CD14-positive monocyte (primary cell): ENCODE data around the gene PERCC1. TPM values are rescaled to one million over a fixed set of nuclear protein-coding genes. Genes with fewer than 3 reads are reported as not detected.

Experiments used
- DNase-seq, 3 donors: peaks; one replicate each; pipeline ENCODE4 v3.0.0-alpha.2; 2011 to 2022
- H2AFZ ChIP-seq: 2 replicates; pipeline ENCODE4 v1.6.0; 2012; ENCODE audit warnings: mild to moderate bottlenecking, low read depth, low read length, inconsistent platforms; ENCODE audit not compliant: insufficient read depth, poor library complexity, severe bottlenecking
- H3K27ac ChIP-seq, 2 donors: 1 replicate in 1 of 2; 2 replicates in 1 of 2; pipeline ENCODE4 v1.5.1; 2012 to 2013; ENCODE audit warnings: low read length in 2 of 2, control low read depth in 1 of 2, inconsistent platforms in 1 of 2, low read depth in 1 of 2, mild to moderate bottlenecking in 1 of 2
- H3K27me3 ChIP-seq, 2 donors: one replicate each; pipeline versions ENCODE4 v1.6.0 to v1.6.1; 2011 to 2013; ENCODE audit warnings: low read length in 2 of 2; ENCODE audit not compliant: control insufficient read depth in 2 of 2, insufficient read depth in 2 of 2
- H3K36me3 ChIP-seq, 2 donors: replicated peaks in 1 of 2; 1 replicate in 1 of 2; 2 replicates in 1 of 2; pipeline versions ENCODE4 v1.5.1 to v1.6.1; 2012 to 2013; ENCODE audit warnings: low read length in 2 of 2, control low read depth in 1 of 2, inconsistent platforms in 1 of 2, mild to moderate bottlenecking in 1 of 2; ENCODE audit not compliant: insufficient read depth in 2 of 2, control insufficient read depth in 1 of 2
- H3K4me1 ChIP-seq, 2 donors: 1 replicate in 1 of 2; 2 replicates in 1 of 2; pipeline versions ENCODE4 v1.5.1 to v1.6.1; 2012 to 2013; ENCODE audit warnings: low read length in 2 of 2, control low read depth in 1 of 2, inconsistent platforms in 1 of 2, mild to moderate bottlenecking in 1 of 2, moderate library complexity in 1 of 2; ENCODE audit not compliant: insufficient read depth in 2 of 2, control insufficient read depth in 1 of 2
- H3K4me2 ChIP-seq: replicated peaks from 2 replicates; pipeline ENCODE3; 2012; ENCODE audit warnings: low read length, moderate library complexity, mild to moderate bottlenecking; ENCODE audit not compliant: poor library complexity, severe bottlenecking; ENCODE audit errors: extremely low read depth
- H3K4me3 ChIP-seq, 3 experiments: fragments of 200-600 bp in 1 of 3; sonication (generic) in 1 of 3; replicated peaks in 1 of 3; 1 replicate in 2 of 3; 2 replicates in 1 of 3; pipeline ENCODE4 v1.5.1; 2011 to 2013; ENCODE audit warnings: low read length in 3 of 3, mild to moderate bottlenecking in 3 of 3, control low read depth in 2 of 3, low read depth in 2 of 3, inconsistent platforms in 1 of 3, moderate library complexity in 1 of 3
- H3K79me2 ChIP-seq: 2 replicates; pipeline ENCODE4 v1.6.0; 2012; ENCODE audit warnings: mild to moderate bottlenecking, control low read depth, inconsistent platforms, low read length, moderate library complexity; ENCODE audit not compliant: insufficient read depth
- H3K9ac ChIP-seq: 2 replicates; pipeline ENCODE4 v1.6.0; 2017; ENCODE audit warnings: low read length, mild to moderate bottlenecking; ENCODE audit not compliant: insufficient read depth, poor library complexity, severe bottlenecking
- H3K9me3 ChIP-seq, 2 donors: replicated peaks in 1 of 2; 1 replicate in 1 of 2; 2 replicates in 1 of 2; pipeline versions ENCODE4 v1.5.1 to v1.6.1; 2012 to 2013; ENCODE audit warnings: low read length in 2 of 2, control low read depth in 1 of 2; ENCODE audit not compliant: control insufficient read depth in 1 of 2, insufficient read depth in 1 of 2
- H4K20me1 ChIP-seq: 2 replicates; pipeline ENCODE4 v1.6.0; 2012; ENCODE audit warnings: mild to moderate bottlenecking, low read length, control low read depth, moderate library complexity; ENCODE audit not compliant: insufficient read depth
- H3K27ac Mint-ChIP-seq, 7 donors: one replicate each; pipeline ENCODE4 v1.8.0; 2020; ENCODE audit warnings: mild to moderate bottlenecking in 7 of 7, mixed read lengths in 7 of 7, moderate library complexity in 6 of 7, inconsistent platforms in 2 of 7
- H3K27me3 Mint-ChIP-seq, 3 donors: one replicate each; pipeline ENCODE4 v1.8.0; 2021 to 2022; ENCODE audit warnings: low read depth in 3 of 3, mild to moderate bottlenecking in 3 of 3, mixed read lengths in 3 of 3, moderate library complexity in 3 of 3, inconsistent platforms in 1 of 3
- H3K36me3 Mint-ChIP-seq, 2 donors: one replicate each; pipeline ENCODE4 v1.8.0; 2020; ENCODE audit warnings: mixed read lengths in 2 of 2, inconsistent platforms in 1 of 2, mild to moderate bottlenecking in 1 of 2
- H3K4me1 Mint-ChIP-seq: one replicate; pipeline ENCODE4 v1.8.0; 2020; ENCODE audit warnings: mild to moderate bottlenecking, mixed read lengths
- H3K4me3 Mint-ChIP-seq, 2 donors: one replicate each; pipeline ENCODE4 v1.8.0; 2020; ENCODE audit warnings: mild to moderate bottlenecking in 2 of 2, mixed read lengths in 2 of 2, moderate library complexity in 1 of 2
- H3K9me3 Mint-ChIP-seq, 7 donors: one replicate each; pipeline ENCODE4 v1.8.0; 2020 to 2022; ENCODE audit warnings: mixed read lengths in 7 of 7, mild to moderate bottlenecking in 6 of 7, moderate library complexity in 6 of 7, inconsistent platforms in 2 of 7
- WGBS: methylation state at CpG from one replicate; pipeline ENCODE4 v1.1.5; 2013; ENCODE audit warnings: missing lambda C conversion rate; ENCODE audit not compliant: insufficient coverage; 5-methylcytosine and 5-hydroxymethylcytosine counted together
- intact Hi-C, 2 donors: fragments of 100-400 bp; cut with micrococcal nuclease; formaldehyde crosslinking; loops; one replicate each; pipeline versions ENCODE4 v1.15.0 to v1.15.1; 2023
- polyA plus RNA-seq, 3 donors: library from polyadenylated mRNA; depleted of rRNA in 1 of 3; unstranded in 2 of 3; stranded (reverse) in 1 of 3; fragments of 300-500 nt in 2 of 3; fragments of >200 nt in 1 of 3; fragmentation: Illumina TruSeq in 2 of 3; gene quantifications; 1 replicate in 2 of 3; 2 replicates in 1 of 3; pipeline ENCODE4 v1.2.3, GENCODE V29; 2012 to 2021
- TF ChIP-seq, protein P1 (sequence below): fragments of 200-600 bp; IDR thresholded peaks from one replicate; pipeline ENCODE4 v1.8.0; 2022; ENCODE audit warnings: antibody characterized with exemption, mild to moderate bottlenecking

Gene PERCC1
- polyA plus RNA-seq, 3 donors, result not detected

DNA sequence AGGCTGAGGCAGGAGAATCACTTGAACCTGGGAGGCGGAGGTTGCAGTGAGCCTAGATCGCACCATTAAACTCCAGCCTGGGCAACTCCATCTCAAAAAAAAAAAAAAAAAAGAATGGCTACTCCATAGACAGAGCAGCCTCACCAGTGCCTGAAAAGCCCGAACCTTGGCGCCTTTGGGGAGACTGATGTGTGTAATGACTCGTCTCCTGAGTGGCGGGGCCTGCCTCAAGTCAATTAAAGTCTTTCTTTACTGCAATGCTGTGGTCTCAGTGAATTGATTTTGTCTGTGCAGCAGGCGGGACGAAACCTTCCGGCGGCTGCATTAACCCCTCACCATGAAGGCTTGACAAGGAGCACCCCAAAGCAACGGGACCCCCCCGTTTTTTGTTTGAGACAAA lies 6.8 kb upstream of the PERCC1 start:
- Histone ChIP-seq H3K27me3 (no peaks in the 10 kb centered on the region), H2AFZ (no peak overlapping the region), H3K79me2 (peaks cover 15% of the 10 kb centered on the region), H3K27ac (no peak overlapping the region), H3K4me1 (peaks cover 23 to 26% of the 10 kb centered on the region in 2 donors), H3K9me3 (no peaks in the 10 kb centered on the region), H3K4me2 (no peak overlapping the region), H4K20me1 (no peaks in the 10 kb centered on the region), H3K4me3 (no peak overlapping the region), H3K36me3 (no peaks in the 10 kb centered on the region), H3K9ac (no peak overlapping the region)
- Mint-ChIP-seq H3K9me3 (peaks cover 0 to 5% (median 3%) of the 10 kb centered on the region in 7 donors), H3K27me3 (peaks cover 0 to 2% (median 0%) of the 10 kb centered on the region in 3 donors), H3K36me3 (no peaks in the 10 kb centered on the region), H3K4me3 (no peak overlapping the region), H3K4me1 (peaks cover 17% of the 10 kb centered on the region), H3K27ac (peak overlapping the region in 2 of 7 donors; percentile 66)
- 98% methylated on average over 7 of the region's 12 CpGs for WGBS
- TF ChIP-seq, protein P1, sequence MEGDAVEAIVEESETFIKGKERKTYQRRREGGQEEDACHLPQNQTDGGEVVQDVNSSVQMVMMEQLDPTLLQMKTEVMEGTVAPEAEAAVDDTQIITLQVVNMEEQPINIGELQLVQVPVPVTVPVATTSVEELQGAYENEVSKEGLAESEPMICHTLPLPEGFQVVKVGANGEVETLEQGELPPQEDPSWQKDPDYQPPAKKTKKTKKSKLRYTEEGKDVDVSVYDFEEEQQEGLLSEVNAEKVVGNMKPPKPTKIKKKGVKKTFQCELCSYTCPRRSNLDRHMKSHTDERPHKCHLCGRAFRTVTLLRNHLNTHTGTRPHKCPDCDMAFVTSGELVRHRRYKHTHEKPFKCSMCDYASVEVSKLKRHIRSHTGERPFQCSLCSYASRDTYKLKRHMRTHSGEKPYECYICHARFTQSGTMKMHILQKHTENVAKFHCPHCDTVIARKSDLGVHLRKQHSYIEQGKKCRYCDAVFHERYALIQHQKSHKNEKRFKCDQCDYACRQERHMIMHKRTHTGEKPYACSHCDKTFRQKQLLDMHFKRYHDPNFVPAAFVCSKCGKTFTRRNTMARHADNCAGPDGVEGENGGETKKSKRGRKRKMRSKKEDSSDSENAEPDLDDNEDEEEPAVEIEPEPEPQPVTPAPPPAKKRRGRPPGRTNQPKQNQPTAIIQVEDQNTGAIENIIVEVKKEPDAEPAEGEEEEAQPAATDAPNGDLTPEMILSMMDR, result no peak
- DNase-seq, result no peak
- intact Hi-C loops, result loop anchor here (5.0 to 10.0 kb wide), 5 partner anchors 68 to 361 kb away; partner anchors contain the start of genes CRAMP1 (in 1 of the 2), EME2 (in 1 of the 2), IFT140 (in 1 of the 2) and MAPK8IP3 (in 1 of the 2)

DNA sequence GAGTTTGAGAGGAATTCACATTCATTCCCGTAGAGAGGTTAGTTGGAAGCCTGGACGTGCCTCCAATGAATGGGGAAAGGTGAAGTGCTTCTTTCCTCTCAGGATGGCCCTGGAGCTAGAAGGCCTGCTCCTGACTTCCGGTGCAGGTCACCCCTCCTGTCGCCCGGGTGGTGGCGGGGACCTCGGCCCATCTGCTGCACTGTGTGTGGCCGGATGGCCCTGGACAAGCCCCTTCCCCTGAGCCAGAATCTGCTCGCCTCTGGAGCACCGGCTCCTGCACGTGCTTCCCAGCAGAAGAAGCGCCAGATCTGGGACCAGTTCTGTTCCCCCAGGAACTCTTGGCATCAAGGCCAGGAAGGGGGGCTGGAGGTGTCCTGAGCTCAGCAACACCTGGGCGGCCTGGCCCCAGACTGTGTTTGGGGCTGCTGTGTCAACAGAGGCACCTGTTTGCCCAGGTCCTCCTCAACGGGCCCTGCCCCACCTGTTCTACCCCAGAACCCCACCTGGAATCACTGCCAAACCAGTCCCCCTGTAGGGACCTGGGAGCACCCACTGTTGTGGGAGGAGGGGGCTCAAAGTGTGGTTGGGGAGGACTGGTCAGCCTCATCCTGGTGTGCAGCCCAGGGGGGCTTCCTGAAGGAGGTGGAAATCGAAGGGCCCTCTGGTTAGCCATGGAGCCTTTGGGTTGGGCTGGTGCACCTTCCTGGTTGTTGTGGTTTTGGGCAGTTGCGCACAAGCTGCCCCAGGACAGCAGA lies 5.1 kb upstream of the PERCC1 start:
- H4K20me1 ChIP-seq, result no peaks in the 10 kb centered on the region
- no peak for DNase-seq
- Mint-ChIP-seq H3K9me3 (peaks cover 0 to 5% (median 3%) of the 10 kb centered on the region in 7 donors), H3K4me3 (no peak overlapping the region), H3K36me3 (no peaks in the 10 kb centered on the region), H3K4me1 (peaks cover 9% of the 10 kb centered on the region), H3K27me3 (peaks cover 0 to 11% (median under 1%) of the 10 kb centered on the region in 3 donors), H3K27ac (no peak overlapping the region)
- TF ChIP-seq, protein P1, result no peak
- H3K36me3 ChIP-seq, result no peaks in the 10 kb centered on the region
- no peak overlapping the region for H3K4me2 ChIP-seq
- H3K9me3 ChIP-seq, result no peaks in the 10 kb centered on the region
- H3K4me1 ChIP-seq, result peaks cover 12 to 13% of the 10 kb centered on the region in 2 donors
- no peak overlapping the region for H2AFZ ChIP-seq
- no peak overlapping the region for H3K4me3 ChIP-seq
- H3K9ac ChIP-seq, result no peak overlapping the region
- 94% methylated on average over 13 of the region's 16 CpGs for WGBS
- no peak overlapping the region for H3K27ac ChIP-seq
- peaks cover 0 to 2% of the 10 kb centered on the region in 2 donors for H3K27me3 ChIP-seq
- intact Hi-C loops, result loop anchor here (10.0 kb wide), 2 partner anchors 279 to 359 kb away; partner anchors contain the start of genes MAPK8IP3 (in 1 of the 2), NUBP2 (in 1 of the 2) and SPSB3 (in 1 of the 2)
- H3K79me2 ChIP-seq, result no peaks in the 10 kb centered on the region
